HepG2 (cell line): Measurements from ENCODE around the gene PBX2. TPM values are rescaled to one million over a fixed set of nuclear protein-coding genes. Genes with fewer than 3 reads are reported as not detected.

Source experiments
- ATF7-NPFF ChIP-seq: sonication (generic); formaldehyde crosslinking; IDR thresholded peaks from 2 replicates; pipeline ENCODE4 v1.8.1; 2023; ENCODE audit warnings: mild to moderate bottlenecking, low read depth, missing genetic modification reagents, moderate library complexity
- BATF2 ChIP-seq: sonication (generic); formaldehyde crosslinking; IDR thresholded peaks from 2 replicates; pipeline ENCODE4 v1.8.0; 2022; ENCODE audit warnings: mild to moderate bottlenecking, missing genetic modification reagents, moderate library complexity
- BORCS8-MEF2B ChIP-seq: sonication (generic); formaldehyde crosslinking; IDR thresholded peaks from 2 replicates; pipeline ENCODE4 v1.8.0; 2022; ENCODE audit warnings: mild to moderate bottlenecking, missing genetic modification reagents
- FOXK1 ChIP-seq: sonication (generic); formaldehyde crosslinking; IDR thresholded peaks from 2 replicates; pipeline ENCODE4 v1.4.0; 2020; ENCODE audit warnings: low read depth, missing genetic modification reagents, borderline replicate concordance
- HBP1 ChIP-seq: IDR thresholded peaks from 2 replicates; pipeline ENCODE4 v1.6.1; 2016; ENCODE audit warnings: low read depth, control low read depth
- KLF15 ChIP-seq: sonication (generic); formaldehyde crosslinking; IDR thresholded peaks from 2 replicates; pipeline ENCODE4 v1.8.1; 2023; ENCODE audit warnings: borderline replicate concordance, mild to moderate bottlenecking, inconsistent platforms, missing genetic modification reagents, mixed read lengths
- MLLT10 ChIP-seq: sonication (generic); formaldehyde crosslinking; IDR thresholded peaks from 2 replicates; pipeline ENCODE4 v1.4.0; 2020; ENCODE audit warnings: missing genetic modification reagents
- NFIB ChIP-seq: sonication (generic); formaldehyde crosslinking; IDR thresholded peaks from 2 replicates; pipeline ENCODE4 v1.9.0; 2021; ENCODE audit warnings: missing genetic modification reagents, mild to moderate bottlenecking, borderline replicate concordance
- NFIC ChIP-seq: IDR thresholded peaks from 2 replicates; pipeline ENCODE4 v1.6.1; 2012; ENCODE audit warnings: mild to moderate bottlenecking, low read length, inconsistent platforms
- RELA ChIP-seq: sonication (generic); formaldehyde crosslinking; IDR thresholded peaks from 2 replicates; pipeline ENCODE4 v1.4.0; 2020; ENCODE audit warnings: missing genetic modification reagents
- SMYD3 ChIP-seq: sonication (generic); formaldehyde crosslinking; IDR thresholded peaks from 2 replicates; pipeline ENCODE4 v1.8.1; 2023; ENCODE audit warnings: mild to moderate bottlenecking, missing genetic modification reagents
- SNAPC2 ChIP-seq: sonication (generic); formaldehyde crosslinking; IDR thresholded peaks from 2 replicates; pipeline ENCODE4 v1.8.1; 2022; ENCODE audit warnings: mild to moderate bottlenecking, missing genetic modification reagents
- ZHX1 ChIP-seq: sonication (generic); formaldehyde crosslinking; IDR thresholded peaks from 2 replicates; pipeline ENCODE4 v1.8.1; 2022; ENCODE audit warnings: low read depth, mild to moderate bottlenecking, missing genetic modification reagents
- ZNF282 ChIP-seq: fragments of 450-650 bp; IDR thresholded peaks from 2 replicates; pipeline ENCODE4 v1.6.1; 2018; ENCODE audit not compliant: partially characterized antibody
- ZNF512 ChIP-seq: sonication (generic); formaldehyde crosslinking; IDR thresholded peaks from 2 replicates; pipeline ENCODE4 v1.4.0; 2020; ENCODE audit warnings: mild to moderate bottlenecking, missing genetic modification reagents
- ZNF574 ChIP-seq: sonication (generic); formaldehyde crosslinking; IDR thresholded peaks from 2 replicates; pipeline ENCODE4 v1.4.0; 2020; ENCODE audit warnings: missing genetic modification reagents
- ZNF746 ChIP-seq: sonication (generic); formaldehyde crosslinking; IDR thresholded peaks from 2 replicates; pipeline ENCODE4 v1.8.0; 2022; ENCODE audit warnings: mild to moderate bottlenecking, missing genetic modification reagents
- ZNF773 ChIP-seq: sonication (generic); formaldehyde crosslinking; IDR thresholded peaks from 2 replicates; pipeline ENCODE4 v1.4.0; 2020; ENCODE audit warnings: missing genetic modification reagents, borderline replicate concordance
- polyA plus RNA-seq, 8 experiments: library from polyadenylated mRNA; depleted of rRNA in 3 of 8; stranded (reverse) in 7 of 8; unstranded in 1 of 8; fragments of >200 nt; fragmentation: Illumina TruSeq in 4 of 8; extraction: Trizol in 4 of 8; gene quantifications; 2 replicates each; pipeline versions ENCODE4 v1.2.1 to v1.2.3, GENCODE V29; 2011 to 2016; ENCODE audit warnings: low read depth in 4 of 8, missing spikeins in 1 of 8, mixed read lengths in 1 of 8; ENCODE audit not compliant: insufficient read depth in 1 of 8
- total RNA-seq, 5 experiments: library from RNA; depleted of rRNA; stranded (reverse); fragments of >200 nt; fragmentation: Illumina TruSeq; extraction: Trizol; gene quantifications; 2 replicates each; pipeline ENCODE4 v1.2.3, GENCODE V29; 2016; ENCODE audit warnings: low read depth in 1 of 5

Gene PBX2
- total and polyA plus RNA-seq, 2 of the 13 experiments (the other 11 are each of a cell fraction or from before 2014, with no cell fraction given), result 42.3 to 77.8 TPM

- peak; percentile 17; the same call in 1 of the 2 replicates for TF ChIP-seq BORCS8-MEF2B (CRISPR knock-in tag)
- peak; percentile 23; the same call in 1 of the 2 replicates for TF ChIP-seq NFIC
- TF ChIP-seq ZNF282, result no peak
- TF ChIP-seq NFIB (CRISPR knock-in tag), result no peak
- TF ChIP-seq ZNF746, result peak; percentile 61; the same call in 1 of the 2 replicates
- peak; percentile 67; the same call in 1 of the 2 replicates for TF ChIP-seq ZHX1 (CRISPR knock-in tag)
- TF ChIP-seq KLF15 (CRISPR knock-in tag), result peak; percentile 63; the same call in 1 of the 2 replicates
- TF ChIP-seq BATF2 (CRISPR knock-in tag), result peak; percentile 69
- no peak; the same call in 1 of the 2 replicates for TF ChIP-seq ATF7-NPFF (CRISPR knock-in tag)
- peak; percentile 89; the same call in 1 of the 2 replicates for TF ChIP-seq HBP1 (CRISPR knock-in tag)
- peak; percentile 52; the same call in 1 of the 2 replicates for TF ChIP-seq ZNF574 (CRISPR knock-in tag)
- TF ChIP-seq SNAPC2 (CRISPR knock-in tag), result peak; percentile 71
- TF ChIP-seq SMYD3, result 0 out of 2 replicates have a peak, but pooled peaks have one; percentile 41
- no peak for TF ChIP-seq RELA
- TF ChIP-seq ZNF773 (CRISPR knock-in tag), result peak; percentile 76
- no peak for TF ChIP-seq MLLT10 (CRISPR knock-in tag)
- TF ChIP-seq ZNF512 (CRISPR knock-in tag), result 0 out of 2 replicates have a peak, but pooled peaks have one; percentile 61
- peak; percentile 76; the same call in 1 of the 2 replicates for TF ChIP-seq FOXK1 (CRISPR knock-in tag)
Observed at GRCh38 chr6:32153564-32154513, 36.2 kb downstream of the PBX2 start, which contains the start of gene PPT2 (continued).
